Stimulated activated CD8-positive, alpha-beta memory T cell treated with anti-CD3 and anti-CD28 coated beads, Interleukin-15, amount 100 ng/mL, for 4 hours (primary cell): ENCODE data around the gene PLD1.
"Not testable (repeated sequence)": the region's sequence is repeated elsewhere in the genome, so short reads cannot be mapped to it uniquely, and the experiment has no call there.

ENCODE experiments used
- DNase-seq, 2 donors: peaks; one replicate each; pipeline ENCODE4 v3.0.0-alpha.2; 2020; ENCODE audit warnings: low read depth in 2 of 2

Gene PLD1

DNA sequence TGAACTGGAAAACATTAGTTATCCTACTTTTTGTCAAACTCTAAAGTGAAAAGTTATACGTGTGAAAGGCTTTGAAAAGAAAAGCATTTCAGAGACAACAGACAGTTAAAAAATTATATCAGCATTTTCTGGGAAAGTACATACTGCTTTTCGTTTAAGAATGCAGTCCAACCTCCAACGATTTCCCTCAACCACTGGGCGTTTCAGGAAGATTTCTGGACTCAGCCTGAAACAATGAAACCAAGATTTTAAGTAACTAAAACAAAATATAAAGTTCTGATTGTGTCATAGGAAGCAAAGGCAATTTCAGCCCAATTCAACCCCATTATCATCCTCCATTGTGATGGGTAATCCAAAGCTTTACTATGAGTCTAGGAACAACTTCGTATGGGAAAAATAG lies 110.7 kb downstream of the PLD1 start:
- DNase-seq, result no peak

DNA sequence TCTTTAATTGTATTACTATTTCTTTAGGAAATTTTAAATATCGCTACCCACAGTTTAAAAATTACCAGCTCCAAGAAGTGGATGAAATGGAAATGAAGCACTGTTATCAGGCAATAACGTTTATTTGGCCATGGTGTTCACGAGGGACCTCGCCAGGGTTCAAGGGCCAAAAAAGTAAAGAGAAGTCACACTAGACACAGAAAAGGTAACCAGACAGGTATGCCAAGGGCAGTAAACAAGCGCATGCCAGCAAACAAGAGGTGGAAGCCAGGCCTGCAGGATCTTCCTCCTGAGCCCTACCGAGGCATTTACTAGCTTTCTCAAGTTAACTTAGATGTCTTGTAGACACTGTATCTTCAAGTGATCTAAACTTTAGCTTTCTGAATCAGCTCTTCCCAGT lies 113.5 kb downstream of the PLD1 start:
- no peak for DNase-seq

DNA sequence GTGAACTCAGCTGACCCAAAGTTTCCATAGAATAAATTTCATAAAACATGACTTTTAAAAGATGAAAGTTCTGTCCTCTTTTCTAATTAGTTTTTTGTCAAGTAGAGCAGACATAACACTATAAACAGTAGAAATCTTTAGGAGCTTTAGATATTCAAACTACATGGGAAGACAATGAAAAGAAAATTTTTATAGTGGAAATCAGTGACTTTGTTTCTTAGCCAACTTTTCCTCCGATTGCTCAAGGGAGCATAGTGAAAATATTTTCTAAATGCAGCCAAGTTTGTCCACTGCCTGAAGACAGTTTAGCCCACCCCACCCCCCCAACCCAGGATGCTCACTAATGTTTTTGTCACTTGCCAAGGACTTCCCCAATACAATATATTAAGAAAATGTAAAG lies 114.9 kb downstream of the PLD1 start:
- DNase-seq, result no peak

DNA sequence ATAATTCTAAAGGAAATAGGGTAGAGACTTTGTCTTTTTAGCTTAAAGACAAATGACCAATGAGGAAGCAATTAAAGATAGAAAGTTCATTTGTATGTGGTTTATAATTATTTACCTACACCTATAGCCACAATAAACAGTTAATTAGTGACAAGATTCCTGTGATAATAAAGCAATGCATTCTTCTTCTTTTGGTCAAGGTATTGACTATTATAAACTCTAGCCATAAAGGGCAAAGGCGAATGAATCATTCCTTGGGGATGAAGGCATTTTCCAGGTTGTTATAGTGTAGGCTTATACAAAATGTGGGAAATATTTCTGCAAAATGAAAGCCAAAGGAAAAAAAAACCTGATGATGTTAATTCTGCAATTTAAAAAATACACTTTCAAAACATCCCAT lies 115.4 kb downstream of the PLD1 start:
- DNase-seq, result no peak

DNA sequence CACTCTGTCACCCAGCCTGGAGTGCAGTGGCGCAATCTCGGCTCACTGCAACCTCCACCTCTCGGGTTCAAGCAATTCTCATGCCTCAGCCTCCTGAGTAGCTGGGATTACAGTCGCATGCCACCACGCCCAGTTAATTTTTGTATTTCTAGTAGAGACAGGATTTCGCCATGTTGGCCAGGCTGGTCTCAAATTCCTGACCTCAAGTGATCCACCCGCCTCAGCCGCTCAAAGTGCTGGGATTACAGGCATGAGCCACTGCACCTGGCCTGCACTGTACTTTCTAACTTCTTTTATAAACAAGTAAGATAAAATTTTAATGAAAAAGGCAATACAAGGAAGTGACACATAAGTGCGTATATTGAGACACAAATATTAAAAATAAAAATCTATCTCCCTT lies 117.7 kb downstream of the PLD1 start:
- DNase-seq, result not testable (repeated sequence)

DNA sequence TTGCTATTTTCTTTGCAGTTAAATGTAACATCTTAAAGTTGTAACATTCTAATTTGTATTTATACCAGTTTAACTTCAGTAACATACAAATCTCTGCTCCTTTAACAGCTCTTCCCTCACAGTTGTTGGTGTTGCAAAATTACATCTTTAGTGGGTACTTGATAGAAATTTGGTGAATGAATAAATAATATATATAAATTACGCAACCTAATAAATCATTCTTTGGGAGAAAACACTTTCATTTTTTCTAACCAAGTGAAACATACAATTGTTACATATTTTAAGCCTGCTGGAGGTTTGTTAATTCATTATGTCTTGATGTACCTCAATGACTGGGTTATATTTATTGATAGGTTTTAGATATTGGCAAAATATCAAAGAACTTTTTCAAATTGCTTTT lies 118.8 kb downstream of the PLD1 start:
- DNase-seq, result no peak

DNA sequence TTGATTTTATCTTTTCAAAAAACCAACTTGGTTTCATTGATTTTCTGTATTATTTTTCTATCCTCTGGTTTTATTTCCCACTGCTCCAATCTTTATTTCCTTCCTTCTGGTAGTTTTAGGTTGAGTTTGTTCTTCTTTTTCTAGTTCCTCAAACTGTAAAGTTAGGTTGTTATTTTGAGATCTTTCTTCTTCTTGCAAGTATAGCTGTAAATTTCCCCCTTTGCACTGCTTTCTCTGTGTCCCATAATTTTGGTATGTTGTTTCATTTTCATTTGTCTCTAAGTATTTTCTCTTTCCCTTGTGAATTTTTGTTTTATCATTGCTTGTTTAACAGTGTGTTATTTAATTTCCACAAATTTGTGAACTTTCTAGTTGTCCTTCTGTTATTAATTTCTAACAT lies 120.0 kb downstream of the PLD1 start:
- no peak for DNase-seq

DNA sequence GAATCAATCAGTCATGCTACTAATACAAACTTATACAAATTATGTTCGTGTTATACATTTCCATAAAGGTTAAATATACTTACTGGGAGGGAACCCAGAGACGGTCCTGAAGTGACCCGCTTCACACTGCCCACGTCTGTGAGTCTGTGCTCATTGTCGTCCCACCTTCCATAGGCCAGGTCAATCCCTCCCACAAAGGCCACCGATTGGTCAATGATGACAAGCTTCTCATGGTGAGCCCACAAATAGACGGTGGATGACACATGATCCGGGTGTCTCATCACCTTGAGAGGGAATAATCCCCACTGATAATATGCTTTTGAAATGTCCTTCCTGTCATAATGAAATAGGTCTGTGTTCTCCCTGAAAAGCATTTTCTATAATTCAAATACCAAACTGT lies 121.7 kb downstream of the PLD1 start:
- DNase-seq, result no peak

DNA sequence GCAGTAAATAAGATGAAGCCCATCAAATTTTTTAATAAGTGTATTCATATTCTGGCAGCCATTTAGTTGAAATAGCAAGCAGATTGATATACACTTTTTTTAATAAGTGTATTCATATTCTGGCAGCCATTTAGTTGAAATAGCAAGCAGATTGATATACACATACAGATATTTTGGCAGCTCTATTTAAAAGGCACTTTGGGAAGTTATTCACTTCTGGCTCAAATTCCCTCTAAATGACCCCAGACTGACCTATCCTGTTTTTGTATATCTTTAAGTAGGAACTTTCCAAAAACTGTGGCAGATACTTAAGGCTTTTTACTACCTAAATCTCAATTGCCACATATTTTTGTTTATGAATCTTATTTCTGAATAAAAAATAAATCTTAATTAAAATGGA lies 122.3 kb downstream of the PLD1 start:
- no peak for DNase-seq

DNA sequence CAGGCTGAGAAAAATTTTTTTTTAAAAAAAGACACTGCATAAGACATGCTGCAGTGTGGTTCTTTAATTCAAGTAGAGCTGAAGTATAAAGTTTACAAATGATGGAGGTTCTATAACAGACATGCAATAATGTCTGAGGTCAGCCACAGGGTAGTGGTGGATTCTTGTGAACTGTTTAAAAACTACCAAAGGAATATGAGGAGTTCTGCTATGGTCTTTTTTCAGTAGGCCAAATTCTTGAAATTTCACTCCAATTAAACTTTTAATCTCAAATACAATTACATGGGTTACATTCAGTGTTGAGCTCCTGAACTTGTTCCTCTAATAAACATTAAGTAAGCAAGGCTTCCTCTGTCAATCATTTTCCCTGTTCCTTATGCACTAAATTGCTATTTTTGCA lies 122.7 kb downstream of the PLD1 start:
- DNase-seq, result no peak

DNA sequence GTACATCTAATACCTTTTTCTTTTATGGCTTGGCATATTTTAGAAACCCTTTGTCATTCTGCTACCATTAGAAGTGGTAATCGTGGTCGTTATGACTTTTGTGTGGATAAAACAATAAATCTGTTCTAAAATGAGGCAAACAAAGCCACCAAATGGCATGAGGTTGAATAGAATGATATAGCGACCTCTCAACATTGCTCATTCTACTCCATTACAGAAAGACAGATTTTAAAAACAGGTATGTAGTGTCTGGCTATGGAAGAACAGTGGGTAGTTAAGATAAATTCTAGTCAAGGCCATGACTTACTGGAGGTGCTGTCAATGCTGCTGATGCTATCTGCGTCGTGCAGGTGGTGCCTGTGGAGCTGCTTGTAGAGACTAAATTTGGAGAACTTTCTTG lies 123.2 kb downstream of the PLD1 start:
- no peak for DNase-seq

DNA sequence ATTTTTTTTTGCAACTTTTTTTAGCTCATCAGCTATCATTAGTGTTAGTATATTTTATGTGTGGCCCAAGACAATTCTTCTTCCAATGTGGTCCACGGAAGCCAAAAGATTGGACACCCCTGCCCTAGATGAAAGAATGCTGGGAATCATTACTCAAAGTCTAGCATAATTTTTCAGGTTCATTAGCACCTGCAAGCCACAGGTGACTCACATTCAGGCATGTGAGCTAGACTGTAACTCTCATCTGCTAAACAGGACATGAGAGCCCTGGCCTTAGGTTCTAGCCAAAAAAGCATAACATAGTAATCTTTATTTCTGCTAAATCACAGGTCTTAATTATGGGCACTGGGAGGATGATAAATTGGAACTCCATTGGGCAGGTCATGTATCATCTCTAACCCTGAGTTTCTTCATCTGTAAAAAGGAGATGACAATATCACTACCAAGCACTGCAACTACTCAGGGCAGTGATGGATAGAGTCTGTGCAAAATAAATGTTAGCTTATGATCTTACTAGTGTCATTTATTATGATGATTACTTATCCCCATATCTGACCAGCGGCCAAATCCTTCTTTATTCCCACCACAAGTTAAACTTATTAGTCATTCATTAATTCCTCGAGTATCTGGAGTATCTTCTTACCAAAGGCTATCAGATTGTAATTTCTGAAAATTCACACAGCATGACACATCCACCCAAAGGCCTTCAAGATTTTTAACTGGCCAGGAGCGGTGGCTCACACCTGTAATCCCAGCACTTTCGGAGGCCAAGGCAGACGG lies 125.0 kb downstream of the PLD1 start:
- DNase-seq, result no peak

DNA sequence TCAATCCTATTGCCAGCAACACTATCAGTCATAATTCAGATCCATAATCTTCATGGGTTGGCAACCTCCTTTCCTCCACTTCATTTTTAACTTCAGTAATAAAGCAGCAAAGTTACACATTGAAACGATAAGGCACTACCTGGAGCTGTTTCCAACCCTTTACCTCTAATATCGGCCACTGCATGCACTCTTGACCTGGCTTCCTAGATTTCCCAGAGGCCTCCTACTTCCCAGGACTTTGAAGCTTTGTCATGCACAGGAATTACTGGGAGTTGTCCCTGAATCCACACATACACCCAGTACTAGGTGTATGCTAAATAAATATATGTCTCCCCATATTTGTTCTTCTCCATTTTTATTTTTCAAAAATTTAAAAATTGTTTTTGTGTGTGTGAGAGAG lies 126.1 kb downstream of the PLD1 start:
- no peak for DNase-seq

DNA sequence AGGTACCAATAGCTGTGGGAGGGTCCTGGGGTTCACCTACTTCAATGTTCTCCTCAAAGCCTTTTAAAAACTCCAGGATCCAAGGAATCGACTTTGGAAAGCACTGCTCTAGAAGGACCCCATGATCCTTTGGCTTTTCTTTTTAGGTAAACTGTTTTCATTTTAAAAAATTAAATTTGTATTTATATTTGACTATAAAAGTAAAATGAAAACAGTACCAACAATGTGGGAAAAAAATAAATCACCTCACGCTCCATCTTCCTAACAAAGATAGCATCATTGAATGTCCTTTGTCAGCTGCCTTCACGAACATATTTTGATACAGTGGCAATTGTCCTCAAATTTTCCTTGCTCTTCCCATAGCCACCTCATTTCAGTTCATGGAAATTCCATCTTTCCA lies 127.5 kb downstream of the PLD1 start:
- no peak for DNase-seq

DNA sequence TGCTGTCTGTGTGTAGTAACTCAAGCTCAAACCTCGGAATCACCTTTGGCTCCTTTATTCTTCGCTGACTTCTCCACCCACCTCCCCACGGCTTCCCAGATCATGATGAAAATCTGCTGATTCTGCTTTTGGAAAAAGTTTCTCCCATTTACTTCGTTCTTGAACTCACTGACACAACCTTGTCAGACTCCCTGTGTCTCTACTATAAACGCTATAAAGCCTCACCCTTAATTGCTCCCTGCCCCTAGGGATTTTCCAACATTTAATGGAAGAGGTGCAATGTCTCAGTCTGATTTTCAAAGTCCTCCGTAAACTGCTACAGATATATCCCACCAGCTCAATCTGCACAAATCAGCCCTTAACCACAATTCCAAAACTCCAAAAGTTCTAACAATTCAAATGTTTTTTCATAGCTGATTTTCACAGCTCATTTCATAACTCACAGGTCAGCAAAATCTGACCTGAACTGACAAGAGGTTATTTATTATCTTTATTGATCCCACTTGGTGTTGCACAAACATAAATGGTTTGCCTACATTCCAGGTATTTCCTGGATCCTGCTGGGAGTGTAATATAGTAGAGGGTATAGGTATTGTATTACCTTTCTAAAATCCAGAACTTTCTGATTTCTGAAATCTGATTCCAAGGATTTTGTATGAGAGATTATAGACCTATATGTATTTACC lies 129.4 kb downstream of the PLD1 start:
- DNase-seq, result no peak

DNA sequence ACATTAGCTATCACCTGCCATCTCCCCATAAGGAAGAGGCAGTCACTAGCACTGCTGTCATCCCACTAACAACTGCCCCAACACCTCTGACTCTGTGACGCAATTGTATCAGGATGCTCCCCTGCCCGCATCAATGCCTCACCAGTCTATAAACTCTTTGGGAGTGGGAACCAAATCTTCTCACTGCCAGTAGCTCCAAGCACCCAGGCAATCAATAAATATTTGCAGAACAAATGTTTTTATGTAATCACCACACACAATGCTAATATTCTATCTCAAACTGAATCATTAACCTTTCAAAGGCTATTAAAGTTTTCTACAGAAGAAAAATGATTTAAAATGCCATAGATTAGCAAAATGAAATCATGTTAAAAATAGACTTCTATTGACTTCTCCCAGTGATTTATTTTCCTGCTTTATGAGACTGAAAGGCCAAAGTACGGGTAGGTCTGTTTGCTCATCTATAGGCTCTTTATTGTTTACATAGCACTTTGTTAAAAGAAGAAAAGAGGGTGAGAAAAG lies 131.3 kb downstream of the PLD1 start:
- DNase-seq, result no peak

DNA sequence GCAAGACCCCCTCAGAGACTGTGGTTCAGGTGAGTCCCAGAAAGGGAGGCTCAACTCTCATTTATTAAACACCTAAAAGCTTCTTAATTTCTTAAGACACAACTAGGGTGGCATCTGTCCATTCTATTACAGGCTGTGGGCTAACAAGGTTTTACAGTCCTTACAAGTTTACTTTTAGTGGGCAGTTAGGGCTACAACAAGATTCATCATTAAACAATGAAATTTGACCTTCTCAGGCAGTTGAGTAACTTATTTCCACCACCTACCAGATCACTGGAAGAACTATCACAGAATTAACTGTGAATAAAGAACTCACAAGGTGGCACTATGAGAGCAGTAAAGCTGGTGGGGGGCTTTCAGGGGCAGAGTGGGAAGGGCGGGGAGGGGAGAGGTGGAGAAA lies 132.6 kb downstream of the PLD1 start:
- no peak for DNase-seq

DNA sequence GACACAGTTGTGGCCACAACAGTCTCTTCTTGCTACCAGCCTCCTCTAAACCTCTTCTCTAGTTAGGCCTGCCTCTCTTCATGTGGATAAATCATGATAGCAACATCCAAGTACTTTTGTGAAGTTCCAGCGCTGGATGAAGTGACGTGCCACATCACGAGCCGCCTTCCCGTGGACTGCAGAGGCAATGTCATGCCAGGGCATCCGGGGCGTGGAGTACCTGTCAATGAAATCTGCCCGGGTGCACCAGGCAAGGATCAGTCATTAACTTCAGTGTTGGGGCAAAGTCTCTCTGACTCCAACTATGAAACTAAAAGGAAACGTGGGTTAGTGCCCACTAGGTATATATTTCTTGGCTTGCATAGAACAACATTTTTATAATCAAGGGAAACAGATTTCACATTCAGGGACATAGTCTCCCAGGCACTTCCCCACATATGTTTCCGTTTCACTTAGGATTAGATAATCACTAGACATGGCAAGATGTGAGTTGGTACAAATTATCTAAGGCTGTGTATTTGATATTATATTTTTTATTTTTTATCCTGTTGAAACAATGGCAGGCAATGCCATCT lies 133.6 kb downstream of the PLD1 start:
- no peak for DNase-seq

DNA sequence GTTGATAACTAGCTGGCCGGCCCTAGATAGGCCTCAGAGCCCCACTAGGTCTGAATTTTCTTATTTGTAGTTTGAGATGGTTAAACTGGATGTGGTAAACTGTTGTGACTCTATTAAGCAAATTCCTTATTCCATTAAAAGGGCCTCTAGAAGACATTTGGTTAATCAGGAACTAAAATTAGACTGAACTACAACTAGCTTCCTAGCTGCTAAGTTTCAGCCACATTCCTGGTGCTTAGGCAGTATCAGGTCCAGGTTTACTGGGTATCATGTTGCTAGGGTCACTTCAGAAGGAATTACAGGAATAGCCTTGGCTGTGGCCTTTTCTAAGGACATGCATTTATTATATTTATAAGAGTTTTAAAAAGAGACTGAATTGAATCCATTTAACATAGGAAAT lies 136.3 kb downstream of the PLD1 start:
- DNase-seq, result no peak

DNA sequence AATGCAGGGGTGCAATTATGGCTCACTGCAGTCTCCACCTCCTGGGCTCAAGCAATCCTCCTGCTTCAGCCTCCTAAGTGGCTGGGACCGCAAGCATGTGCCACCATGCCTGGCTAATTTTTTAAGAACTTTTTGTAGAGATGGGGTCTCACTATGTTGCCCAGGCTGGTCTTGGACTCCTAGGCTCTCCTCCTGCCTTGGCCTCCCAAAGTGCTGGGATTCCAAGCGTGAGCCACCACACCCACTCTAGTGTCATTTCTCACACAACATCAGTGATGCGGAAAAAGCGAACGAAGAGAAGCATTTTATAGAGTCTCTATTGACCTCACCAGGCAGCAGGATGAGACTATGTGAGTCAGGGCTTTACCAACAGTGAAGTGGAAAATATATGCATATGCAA lies 137.7 kb downstream of the PLD1 start:
- DNase-seq, result no peak

DNA sequence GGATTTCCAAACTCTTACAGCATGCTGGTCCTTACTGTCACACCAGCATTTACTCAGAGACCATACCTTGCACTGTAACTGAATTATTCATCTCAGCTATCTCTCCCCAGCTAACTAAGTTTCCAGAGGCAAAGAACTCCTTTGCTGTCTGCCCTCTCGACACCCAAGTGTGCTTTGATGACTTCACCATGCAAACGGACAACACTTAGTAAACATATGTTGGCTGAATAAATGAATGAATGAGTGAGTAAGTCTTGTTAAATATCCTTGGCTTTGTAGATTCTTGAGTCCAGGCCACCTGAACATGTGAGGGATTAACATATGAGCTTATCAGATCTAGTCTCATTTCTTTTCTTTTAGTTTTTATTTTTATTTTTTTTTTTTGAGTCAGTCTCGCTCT lies 138.2 kb downstream of the PLD1 start:
- no peak for DNase-seq

DNA sequence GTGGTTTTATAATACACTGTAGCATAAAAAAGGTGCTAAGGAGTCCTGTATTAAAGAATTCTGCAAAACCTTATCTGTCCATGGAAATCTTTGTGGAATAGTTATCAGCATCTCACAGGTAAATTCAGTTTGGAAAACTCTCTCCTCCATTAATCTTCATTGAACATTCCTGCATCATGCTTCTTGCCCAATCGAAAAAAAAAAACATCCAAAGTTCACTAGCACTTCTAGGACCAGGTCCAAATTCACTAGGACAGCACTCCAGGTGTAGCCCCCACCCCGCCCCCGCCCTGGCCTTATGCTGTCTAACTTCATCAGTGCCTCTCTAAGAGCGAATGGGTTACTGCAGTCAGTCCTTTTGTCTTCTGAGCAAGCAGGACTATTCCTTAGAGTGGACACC lies 138.6 kb downstream of the PLD1 start:
- no peak for DNase-seq

DNA sequence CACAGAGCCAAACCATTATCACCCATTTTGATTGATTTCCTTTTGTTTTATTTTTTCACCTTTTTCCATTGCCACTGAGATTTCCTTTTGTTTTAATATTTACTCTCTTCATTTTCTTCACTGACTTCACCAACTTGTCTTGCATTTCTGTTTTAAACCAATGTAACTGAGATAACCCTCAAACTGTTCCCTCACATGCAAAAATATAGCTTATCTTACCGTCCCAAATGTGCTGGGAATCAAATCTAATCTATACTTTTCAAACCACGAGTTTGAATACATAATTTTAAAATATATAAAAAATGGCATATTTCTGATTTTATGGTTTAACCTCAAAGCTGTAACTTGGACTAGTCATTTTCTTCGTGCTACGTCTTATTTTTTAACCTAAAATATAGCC lies 143.8 kb downstream of the PLD1 start:
- DNase-seq, result no peak
